ENCODE data around the gene SLU7. TPM values are rescaled to one million over a fixed set of nuclear protein-coding genes. Genes with fewer than 3 reads are reported as not detected.

Gene SLU7
- total and polyA plus RNA-seq, 2 donors (not counting 1 experiment from before 2014, with no cell fraction given), result 47.1 to 79.4 TPM

- Histone ChIP-seq H3K27ac (ENCODE audit: insufficient read depth, low read length) (no peak overlapping the region), H2AFZ (ENCODE audit: low read length) (no peak overlapping the region), H3K36me3 (ENCODE audit: control insufficient read depth, insufficient read depth, low read length) (no peaks in the 10 kb centered on the region), H3K4me3 (replicated peaks in 1 of 4; ENCODE audit: control extremely low read depth in 1 of 4, insufficient read depth in 1 of 4, low read depth in 3 of 4, low read length in 4 of 4) (no peak overlapping the region), H3K79me2 (ENCODE audit: control insufficient read depth, insufficient read depth, low read length) (peaks cover 18% of the 10 kb centered on the region), H3K9ac (ENCODE audit: insufficient read depth, low read length) (no peak overlapping the region), H3K27me3 (ENCODE audit: control insufficient read depth, insufficient read depth, low read length) (no peaks in the 10 kb centered on the region), H3K4me1 (ENCODE audit: control insufficient read depth, extremely low read depth, insufficient read depth, low read length) (peaks cover 2% of the 10 kb centered on the region), H3K9me3 (ENCODE audit: control insufficient read depth, insufficient read depth, low read depth, low read length) (no peaks in the 10 kb centered on the region), H4K20me1 (ENCODE audit: control insufficient read depth, extremely low read depth, insufficient read depth, low read length) (no peaks in the 10 kb centered on the region), H3K4me2 (ENCODE audit: extremely low read depth, insufficient read depth, low read length) (no peak overlapping the region)
- TF ChIP-seq CTCF (conservative IDR thresholded peaks at IDR 0.05 in 1 of 2, IDR thresholded peaks at IDR 0.05 in 1 of 2; ENCODE audit: low read depth in 1 of 2, low read length in 2 of 2) (no peak), EZH2 (IDR thresholded peaks at IDR 0.05; ENCODE audit: low read length, missing control alignments) (no peak)
- no peak for DNase-seq (ENCODE audit: low read depth in 2 of 2)
Observed at GRCh38 chr5:160397492-160397891, 21.4 kb downstream of the SLU7 start.

GRCh38 chr5:160395111-160395510, 23.8 kb downstream of the SLU7 start:
- no peak overlapping the region for H2AFZ ChIP-seq (ENCODE audit: low read length)
- H3K4me1 ChIP-seq (ENCODE audit: control insufficient read depth, extremely low read depth, insufficient read depth, low read length), result peaks cover under 1% of the 10 kb centered on the region
- H3K4me2 ChIP-seq (ENCODE audit: extremely low read depth, insufficient read depth, low read length), result no peak overlapping the region
- no peaks in the 10 kb centered on the region for H3K27me3 ChIP-seq (ENCODE audit: control insufficient read depth, insufficient read depth, low read length)
- H3K9me3 ChIP-seq (ENCODE audit: control insufficient read depth, insufficient read depth, low read depth, low read length), result no peaks in the 10 kb centered on the region
- no peak for DNase-seq (ENCODE audit: low read depth in 2 of 2)
- no peaks in the 10 kb centered on the region for H3K36me3 ChIP-seq (ENCODE audit: control insufficient read depth, insufficient read depth, low read length)
- H3K4me3 ChIP-seq (replicated peaks in 1 of 4; ENCODE audit: control extremely low read depth in 1 of 4, insufficient read depth in 1 of 4, low read depth in 3 of 4, low read length in 4 of 4), result no peak overlapping the region
- H3K79me2 ChIP-seq (ENCODE audit: control insufficient read depth, insufficient read depth, low read length), result peaks cover 18% of the 10 kb centered on the region
- no peaks in the 10 kb centered on the region for H4K20me1 ChIP-seq (ENCODE audit: control insufficient read depth, extremely low read depth, insufficient read depth, low read length)
- TF ChIP-seq CTCF (conservative IDR thresholded peaks at IDR 0.05 in 1 of 2, IDR thresholded peaks at IDR 0.05 in 1 of 2; ENCODE audit: low read depth in 1 of 2, low read length in 2 of 2) (no peak), EZH2 (IDR thresholded peaks at IDR 0.05; ENCODE audit: low read length, missing control alignments) (no peak)
- no peak overlapping the region for H3K9ac ChIP-seq (ENCODE audit: insufficient read depth, low read length)
- no peak overlapping the region for H3K27ac ChIP-seq (ENCODE audit: insufficient read depth, low read length)

- Histone ChIP-seq H3K36me3 (ENCODE audit: control insufficient read depth, insufficient read depth, low read length) (no peaks in the 10 kb centered on the region), H2AFZ (ENCODE audit: low read length) (no peak overlapping the region), H3K9me3 (ENCODE audit: control insufficient read depth, insufficient read depth, low read depth, low read length) (no peaks in the 10 kb centered on the region), H3K27ac (ENCODE audit: insufficient read depth, low read length) (no peak overlapping the region), H3K4me3 (replicated peaks in 1 of 4; ENCODE audit: control extremely low read depth in 1 of 4, insufficient read depth in 1 of 4, low read depth in 3 of 4, low read length in 4 of 4) (no peak overlapping the region), H3K4me2 (ENCODE audit: extremely low read depth, insufficient read depth, low read length) (no peak overlapping the region), H3K4me1 (ENCODE audit: control insufficient read depth, extremely low read depth, insufficient read depth, low read length) (no peaks in the 10 kb centered on the region), H4K20me1 (ENCODE audit: control insufficient read depth, extremely low read depth, insufficient read depth, low read length) (no peaks in the 10 kb centered on the region), H3K79me2 (ENCODE audit: control insufficient read depth, insufficient read depth, low read length) (peaks cover under 1% of the 10 kb centered on the region), H3K27me3 (ENCODE audit: control insufficient read depth, insufficient read depth, low read length) (no peaks in the 10 kb centered on the region), H3K9ac (ENCODE audit: insufficient read depth, low read length) (no peak overlapping the region)
- TF ChIP-seq CTCF (conservative IDR thresholded peaks at IDR 0.05 in 1 of 2, IDR thresholded peaks at IDR 0.05 in 1 of 2; ENCODE audit: low read depth in 1 of 2, low read length in 2 of 2) (peak in 1 of 2 donors; percentile 34), EZH2 (IDR thresholded peaks at IDR 0.05; ENCODE audit: low read length, missing control alignments) (no peak)
- peak; percentile 32 to 50 for DNase-seq (ENCODE audit: low read depth in 2 of 2)
Observed at GRCh38 chr5:160390787-160391696, 27.8 kb downstream of the SLU7 start.
